H1 (cell line): ENCODE measurements around the gene ASB6. TPM values are rescaled to one million over a fixed set of nuclear protein-coding genes. Genes with fewer than 3 reads are reported as not detected.

Source experiments
- NANOG ChIP-seq: IDR thresholded peaks from 2 replicates; pipeline ENCODE4 v1.6.1; 2011; ENCODE audit warnings: low read length, low read depth, mild to moderate bottlenecking, inconsistent platforms; ENCODE audit not compliant: insufficient read depth, poor library complexity, severe bottlenecking
- NRF1 ChIP-seq: IDR thresholded peaks from 2 replicates; pipeline ENCODE4 v1.6.1; 2011; ENCODE audit warnings: mild to moderate bottlenecking, low read depth, low read length, improper control_type of control experiment
- RBBP5 ChIP-seq: IDR thresholded peaks from 2 replicates; pipeline ENCODE4 v1.7.1; 2012; ENCODE audit warnings: low read depth, mild to moderate bottlenecking, inconsistent platforms, low read length, moderate library complexity, borderline replicate concordance
- SP4 ChIP-seq: IDR thresholded peaks from 2 replicates; pipeline ENCODE4 v1.6.1; 2012; ENCODE audit warnings: low read length, inconsistent platforms
- polyA plus RNA-seq, 7 experiments: library from polyadenylated mRNA; depleted of rRNA in 3 of 7; stranded (reverse) in 5 of 7; unstranded in 2 of 7; fragments of >200 nt in 5 of 7; fragments of 200-250 nt in 2 of 7; gene quantifications; 1 replicate in 5 of 7; 2 replicates in 1 of 7; 4 replicates in 1 of 7; pipeline versions ENCODE4 v1.2.1 to v1.2.3, GENCODE V29; 2011 to 2013; ENCODE audit warnings: missing spikeins in 2 of 7, mixed read lengths in 2 of 7
- total RNA-seq: library from RNA; stranded (reverse); fragmentation: NEBNext Ultra II Directional; extraction: Animal tissue kit (Norgen Biotek cat#: 25700); gene quantifications from 2 replicates; pipeline ENCODE4 v1.2.1, GENCODE V29; 2021
- TF ChIP-seq, protein P1 (sequence below): fragments of 300-600 bp; sonication (generic); IDR thresholded peaks from 2 replicates; pipeline ENCODE4 v1.7.1; 2012; ENCODE audit warnings: low read length, moderate library complexity, mild to moderate bottlenecking, inconsistent platforms; ENCODE audit not compliant: insufficient replicate concordance
- TF ChIP-seq, protein P2 (sequence below): IDR thresholded peaks from 2 replicates; pipeline ENCODE4 v1.6.1; 2012; ENCODE audit warnings: low read length, inconsistent platforms
- TF ChIP-seq, protein P3 (sequence below), 3 experiments: IDR thresholded peaks; 1 replicate in 2 of 3; 2 replicates in 1 of 3; pipeline versions ENCODE4 v1.5.1 to v1.6.1; 2011; ENCODE audit warnings: low read length in 3 of 3, mild to moderate bottlenecking in 3 of 3, inconsistent platforms in 2 of 3, low read depth in 1 of 3, moderate library complexity in 1 of 3; ENCODE audit not compliant: insufficient read depth in 1 of 3; ENCODE audit errors: control extremely low read depth in 1 of 3

ASB6 gene
- total and polyA plus RNA-seq, 2 of the 8 experiments (the other 6 are each of a cell fraction or from before 2014, with no cell fraction given) = 14.0 to 17.3 TPM

DNA sequence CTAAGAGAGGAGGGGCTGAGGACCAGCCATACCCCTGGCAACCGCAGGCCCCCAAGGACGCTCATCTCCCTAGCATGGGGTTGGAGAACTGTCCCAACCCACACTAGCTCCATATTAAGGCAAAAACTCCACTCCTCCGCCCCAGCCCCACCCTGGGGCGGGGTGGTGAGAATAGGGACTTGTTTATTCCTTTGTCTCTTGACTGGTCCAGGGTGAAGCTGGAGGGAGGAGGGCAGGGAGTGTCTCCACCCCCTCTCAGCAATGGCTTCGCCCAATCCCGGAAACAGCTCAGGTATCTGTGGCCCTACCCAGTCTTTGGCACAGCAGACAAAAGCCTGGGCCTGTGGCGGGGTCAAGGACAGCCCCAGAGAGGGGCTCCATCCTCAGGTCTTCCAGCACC, 40.4 kb upstream of the ASB6 start (continued):
- TF ChIP-seq, protein P1, sequence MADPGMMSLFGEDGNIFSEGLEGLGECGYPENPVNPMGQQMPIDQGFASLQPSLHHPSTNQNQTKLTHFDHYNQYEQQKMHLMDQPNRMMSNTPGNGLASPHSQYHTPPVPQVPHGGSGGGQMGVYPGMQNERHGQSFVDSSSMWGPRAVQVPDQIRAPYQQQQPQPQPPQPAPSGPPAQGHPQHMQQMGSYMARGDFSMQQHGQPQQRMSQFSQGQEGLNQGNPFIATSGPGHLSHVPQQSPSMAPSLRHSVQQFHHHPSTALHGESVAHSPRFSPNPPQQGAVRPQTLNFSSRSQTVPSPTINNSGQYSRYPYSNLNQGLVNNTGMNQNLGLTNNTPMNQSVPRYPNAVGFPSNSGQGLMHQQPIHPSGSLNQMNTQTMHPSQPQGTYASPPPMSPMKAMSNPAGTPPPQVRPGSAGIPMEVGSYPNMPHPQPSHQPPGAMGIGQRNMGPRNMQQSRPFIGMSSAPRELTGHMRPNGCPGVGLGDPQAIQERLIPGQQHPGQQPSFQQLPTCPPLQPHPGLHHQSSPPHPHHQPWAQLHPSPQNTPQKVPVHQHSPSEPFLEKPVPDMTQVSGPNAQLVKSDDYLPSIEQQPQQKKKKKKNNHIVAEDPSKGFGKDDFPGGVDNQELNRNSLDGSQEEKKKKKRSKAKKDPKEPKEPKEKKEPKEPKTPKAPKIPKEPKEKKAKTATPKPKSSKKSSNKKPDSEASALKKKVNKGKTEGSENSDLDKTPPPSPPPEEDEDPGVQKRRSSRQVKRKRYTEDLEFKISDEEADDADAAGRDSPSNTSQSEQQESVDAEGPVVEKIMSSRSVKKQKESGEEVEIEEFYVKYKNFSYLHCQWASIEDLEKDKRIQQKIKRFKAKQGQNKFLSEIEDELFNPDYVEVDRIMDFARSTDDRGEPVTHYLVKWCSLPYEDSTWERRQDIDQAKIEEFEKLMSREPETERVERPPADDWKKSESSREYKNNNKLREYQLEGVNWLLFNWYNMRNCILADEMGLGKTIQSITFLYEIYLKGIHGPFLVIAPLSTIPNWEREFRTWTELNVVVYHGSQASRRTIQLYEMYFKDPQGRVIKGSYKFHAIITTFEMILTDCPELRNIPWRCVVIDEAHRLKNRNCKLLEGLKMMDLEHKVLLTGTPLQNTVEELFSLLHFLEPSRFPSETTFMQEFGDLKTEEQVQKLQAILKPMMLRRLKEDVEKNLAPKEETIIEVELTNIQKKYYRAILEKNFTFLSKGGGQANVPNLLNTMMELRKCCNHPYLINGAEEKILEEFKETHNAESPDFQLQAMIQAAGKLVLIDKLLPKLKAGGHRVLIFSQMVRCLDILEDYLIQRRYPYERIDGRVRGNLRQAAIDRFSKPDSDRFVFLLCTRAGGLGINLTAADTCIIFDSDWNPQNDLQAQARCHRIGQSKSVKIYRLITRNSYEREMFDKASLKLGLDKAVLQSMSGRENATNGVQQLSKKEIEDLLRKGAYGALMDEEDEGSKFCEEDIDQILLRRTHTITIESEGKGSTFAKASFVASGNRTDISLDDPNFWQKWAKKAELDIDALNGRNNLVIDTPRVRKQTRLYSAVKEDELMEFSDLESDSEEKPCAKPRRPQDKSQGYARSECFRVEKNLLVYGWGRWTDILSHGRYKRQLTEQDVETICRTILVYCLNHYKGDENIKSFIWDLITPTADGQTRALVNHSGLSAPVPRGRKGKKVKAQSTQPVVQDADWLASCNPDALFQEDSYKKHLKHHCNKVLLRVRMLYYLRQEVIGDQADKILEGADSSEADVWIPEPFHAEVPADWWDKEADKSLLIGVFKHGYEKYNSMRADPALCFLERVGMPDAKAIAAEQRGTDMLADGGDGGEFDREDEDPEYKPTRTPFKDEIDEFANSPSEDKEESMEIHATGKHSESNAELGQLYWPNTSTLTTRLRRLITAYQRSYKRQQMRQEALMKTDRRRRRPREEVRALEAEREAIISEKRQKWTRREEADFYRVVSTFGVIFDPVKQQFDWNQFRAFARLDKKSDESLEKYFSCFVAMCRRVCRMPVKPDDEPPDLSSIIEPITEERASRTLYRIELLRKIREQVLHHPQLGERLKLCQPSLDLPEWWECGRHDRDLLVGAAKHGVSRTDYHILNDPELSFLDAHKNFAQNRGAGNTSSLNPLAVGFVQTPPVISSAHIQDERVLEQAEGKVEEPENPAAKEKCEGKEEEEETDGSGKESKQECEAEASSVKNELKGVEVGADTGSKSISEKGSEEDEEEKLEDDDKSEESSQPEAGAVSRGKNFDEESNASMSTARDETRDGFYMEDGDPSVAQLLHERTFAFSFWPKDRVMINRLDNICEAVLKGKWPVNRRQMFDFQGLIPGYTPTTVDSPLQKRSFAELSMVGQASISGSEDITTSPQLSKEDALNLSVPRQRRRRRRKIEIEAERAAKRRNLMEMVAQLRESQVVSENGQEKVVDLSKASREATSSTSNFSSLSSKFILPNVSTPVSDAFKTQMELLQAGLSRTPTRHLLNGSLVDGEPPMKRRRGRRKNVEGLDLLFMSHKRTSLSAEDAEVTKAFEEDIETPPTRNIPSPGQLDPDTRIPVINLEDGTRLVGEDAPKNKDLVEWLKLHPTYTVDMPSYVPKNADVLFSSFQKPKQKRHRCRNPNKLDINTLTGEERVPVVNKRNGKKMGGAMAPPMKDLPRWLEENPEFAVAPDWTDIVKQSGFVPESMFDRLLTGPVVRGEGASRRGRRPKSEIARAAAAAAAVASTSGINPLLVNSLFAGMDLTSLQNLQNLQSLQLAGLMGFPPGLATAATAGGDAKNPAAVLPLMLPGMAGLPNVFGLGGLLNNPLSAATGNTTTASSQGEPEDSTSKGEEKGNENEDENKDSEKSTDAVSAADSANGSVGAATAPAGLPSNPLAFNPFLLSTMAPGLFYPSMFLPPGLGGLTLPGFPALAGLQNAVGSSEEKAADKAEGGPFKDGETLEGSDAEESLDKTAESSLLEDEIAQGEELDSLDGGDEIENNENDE = no peak
- TF ChIP-seq NANOG (no peak), SP4 (no peak), RBBP5 (no peak), NRF1 (no peak)
- TF ChIP-seq, protein P2, sequence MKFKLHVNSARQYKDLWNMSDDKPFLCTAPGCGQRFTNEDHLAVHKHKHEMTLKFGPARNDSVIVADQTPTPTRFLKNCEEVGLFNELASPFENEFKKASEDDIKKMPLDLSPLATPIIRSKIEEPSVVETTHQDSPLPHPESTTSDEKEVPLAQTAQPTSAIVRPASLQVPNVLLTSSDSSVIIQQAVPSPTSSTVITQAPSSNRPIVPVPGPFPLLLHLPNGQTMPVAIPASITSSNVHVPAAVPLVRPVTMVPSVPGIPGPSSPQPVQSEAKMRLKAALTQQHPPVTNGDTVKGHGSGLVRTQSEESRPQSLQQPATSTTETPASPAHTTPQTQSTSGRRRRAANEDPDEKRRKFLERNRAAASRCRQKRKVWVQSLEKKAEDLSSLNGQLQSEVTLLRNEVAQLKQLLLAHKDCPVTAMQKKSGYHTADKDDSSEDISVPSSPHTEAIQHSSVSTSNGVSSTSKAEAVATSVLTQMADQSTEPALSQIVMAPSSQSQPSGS = no peak
- TF ChIP-seq, protein P3, sequence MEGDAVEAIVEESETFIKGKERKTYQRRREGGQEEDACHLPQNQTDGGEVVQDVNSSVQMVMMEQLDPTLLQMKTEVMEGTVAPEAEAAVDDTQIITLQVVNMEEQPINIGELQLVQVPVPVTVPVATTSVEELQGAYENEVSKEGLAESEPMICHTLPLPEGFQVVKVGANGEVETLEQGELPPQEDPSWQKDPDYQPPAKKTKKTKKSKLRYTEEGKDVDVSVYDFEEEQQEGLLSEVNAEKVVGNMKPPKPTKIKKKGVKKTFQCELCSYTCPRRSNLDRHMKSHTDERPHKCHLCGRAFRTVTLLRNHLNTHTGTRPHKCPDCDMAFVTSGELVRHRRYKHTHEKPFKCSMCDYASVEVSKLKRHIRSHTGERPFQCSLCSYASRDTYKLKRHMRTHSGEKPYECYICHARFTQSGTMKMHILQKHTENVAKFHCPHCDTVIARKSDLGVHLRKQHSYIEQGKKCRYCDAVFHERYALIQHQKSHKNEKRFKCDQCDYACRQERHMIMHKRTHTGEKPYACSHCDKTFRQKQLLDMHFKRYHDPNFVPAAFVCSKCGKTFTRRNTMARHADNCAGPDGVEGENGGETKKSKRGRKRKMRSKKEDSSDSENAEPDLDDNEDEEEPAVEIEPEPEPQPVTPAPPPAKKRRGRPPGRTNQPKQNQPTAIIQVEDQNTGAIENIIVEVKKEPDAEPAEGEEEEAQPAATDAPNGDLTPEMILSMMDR (IDR thresholded peaks at IDR 0.05; ENCODE audit: control extremely low read depth in 1 of 3, insufficient read depth in 1 of 3, low read depth in 1 of 3, low read length in 3 of 3) = no peak
